Upper lobe of left lung (tissue), 6 donors: ENCODE results near the gene SLC5A4. TPM values are rescaled to one million over a fixed set of nuclear protein-coding genes. Genes with fewer than 3 reads are reported as not detected.
A peak's percentile ranks its signal among the peaks of the same experiment; 100 is the strongest.
"Not testable (repeated sequence)": the region's sequence is repeated elsewhere in the genome, so short reads cannot be mapped to it uniquely, and the experiment has no call there.

Experiments used
- ATAC-seq, 2 donors: fragments of 200-7000 bp; cut with Tn5 transposase; one replicate each; pipeline ENCODE4 v1.9.1; 2022; ENCODE audit warnings: mild to moderate bottlenecking in 2 of 2, moderate library complexity in 2 of 2; ENCODE audit not compliant: low FRiP score in 2 of 2
- DNase-seq, 2 donors: peaks; one replicate each; pipeline ENCODE4 v3.0.0-alpha.2; 2019 to 2020
- H3K27ac ChIP-seq, 4 donors: fragments of 200-600 bp; sonication (generic); one replicate each; pipeline ENCODE4 v1.5.1; 2016 to 2019
- H3K27me3 ChIP-seq, 4 donors: fragments of 200-600 bp; sonication (generic); one replicate each; pipeline ENCODE4 v1.5.1; 2017 to 2019
- H3K36me3 ChIP-seq, 4 donors: fragments of 200-600 bp; sonication (generic); one replicate each; pipeline ENCODE4 v1.5.1; 2016 to 2019
- H3K4me1 ChIP-seq, 4 donors: fragments of 200-600 bp; sonication (generic); one replicate each; pipeline ENCODE4 v1.5.1; 2018 to 2019
- H3K4me3 ChIP-seq, 4 donors: fragments of 200-600 bp; sonication (generic); one replicate each; pipeline ENCODE4 v1.5.1; 2017 to 2019; ENCODE audit warnings: mild to moderate bottlenecking in 2 of 4, moderate library complexity in 1 of 4
- H3K9me3 ChIP-seq, 4 donors: fragments of 200-600 bp; sonication (generic); one replicate each; pipeline ENCODE4 v1.5.1; 2018 to 2019
- CTCF ChIP-seq, 6 experiments: fragments of 450-650 bp in 4 of 6; fragments of 200-600 bp in 2 of 6; sonication (generic) in 2 of 6; IDR thresholded peaks; one replicate each; pipeline ENCODE4 v1.5.1; 2016 to 2019; ENCODE audit warnings: antibody characterized with exemption in 6 of 6
- EP300 ChIP-seq, 4 donors: sonication (generic); formaldehyde crosslinking; IDR thresholded peaks; one replicate each; pipeline ENCODE4 v1.5.1; 2017; ENCODE audit warnings: antibody characterized with exemption in 4 of 4, control low read depth in 2 of 4
- POLR2A ChIP-seq, 4 donors: fragments of 450-650 bp; IDR thresholded peaks; one replicate each; pipeline ENCODE4 v1.5.1; 2016 to 2017; ENCODE audit warnings: antibody characterized with exemption in 4 of 4, mild to moderate bottlenecking in 2 of 4
- POLR2AphosphoS5 ChIP-seq, 2 donors: sonication (generic); formaldehyde crosslinking; IDR thresholded peaks; one replicate each; pipeline ENCODE4 v1.5.1; 2017; ENCODE audit warnings: antibody characterized with exemption in 2 of 2
- WGBS, 2 donors: methylation state at CpG; one replicate each; pipeline ENCODE4 v1.1.5; 2017 to 2018; 5-methylcytosine and 5-hydroxymethylcytosine counted together
- total RNA-seq, 6 donors: library from RNA; depleted of rRNA in 4 of 6; stranded (reverse); fragments of >200 nt in 4 of 6; gene quantifications; one replicate each; pipeline versions ENCODE4 v1.1.0 to v1.2.1, GENCODE V29; 2016 to 2021
- donor health status: DM: no; HTN: no; CAD: no; lungs with moderate emphysema.
- donor health status: DM: no; HTN: yes; CAD: no; lungs with severe emphysema.

Gene SLC5A4
- total RNA-seq, 6 donors from 2014 or later = 0.33 to 6.3 (median 1.2) TPM

GRCh38 chr22:32270641-32271369 lies 15.7 kb upstream of the SLC5A4 start:
- H3K4me1 ChIP-seq = peaks cover 0 to 7% (median 3%) of the 10 kb centered on the region in 4 donors
- peaks cover 0 to 6% (median 0%) of the 10 kb centered on the region in 4 donors for H3K36me3 ChIP-seq
- no peak overlapping the region for H3K27ac ChIP-seq
- ATAC-seq (no peak), DNase-seq (peak in 1 of 2 donors; percentile 68)
- 93 to 95% methylated on average over 3 to 21 of the region's 25 CpGs for WGBS, 2 donors
- TF ChIP-seq POLR2AphosphoS5 (IDR thresholded peaks at IDR 0.05) = no peak
- TF ChIP-seq EP300 (IDR thresholded peaks at IDR 0.05) = no peak
- no peak for TF ChIP-seq CTCF (IDR thresholded peaks at IDR 0.05)
- TF ChIP-seq POLR2A (IDR thresholded peaks at IDR 0.05) = no peak
- H3K4me3 ChIP-seq = no peak overlapping the region
- H3K27me3 ChIP-seq = no peaks in the 10 kb centered on the region
- no peaks in the 10 kb centered on the region for H3K9me3 ChIP-seq

GRCh38 chr22:32269316-32269715 lies 14.2 kb upstream of the SLC5A4 start:
- no peaks in the 10 kb centered on the region for H3K27me3 ChIP-seq
- no peaks in the 10 kb centered on the region for H3K9me3 ChIP-seq
- TF ChIP-seq POLR2AphosphoS5 (IDR thresholded peaks at IDR 0.05) = no peak
- TF ChIP-seq CTCF (IDR thresholded peaks at IDR 0.05) = no peak
- TF ChIP-seq POLR2A (IDR thresholded peaks at IDR 0.05) = no peak
- TF ChIP-seq EP300 (IDR thresholded peaks at IDR 0.05) = no peak
- H3K27ac ChIP-seq = no peak overlapping the region
- H3K36me3 ChIP-seq = peaks cover 0 to 6% (median 0%) of the 10 kb centered on the region in 4 donors
- H3K4me1 ChIP-seq = peaks cover 0 to 8% (median 3%) of the 10 kb centered on the region in 4 donors
- no peak for ATAC-seq
- no peak overlapping the region for H3K4me3 ChIP-seq
- 88 to 93% methylated on average over 15 to 16 of the region's 16 CpGs for WGBS, 2 donors
- DNase-seq = no peak

GRCh38 chr22:32267011-32267410 lies 11.9 kb upstream of the SLC5A4 start:
- Histone ChIP-seq H3K4me3 (no peak overlapping the region), H3K36me3 (peaks cover 0 to 6% (median 0%) of the 10 kb centered on the region in 4 donors), H3K4me1 (peaks cover 0 to 8% (median 3%) of the 10 kb centered on the region in 4 donors), H3K9me3 (no peaks in the 10 kb centered on the region), H3K27me3 (no peaks in the 10 kb centered on the region), H3K27ac (no peak overlapping the region)
- WGBS, 2 donors = 71% methylated on average over 3 of the region's 3 CpGs
- no peak for TF ChIP-seq POLR2AphosphoS5 (IDR thresholded peaks at IDR 0.05)
- TF ChIP-seq CTCF (IDR thresholded peaks at IDR 0.05) = no peak
- TF ChIP-seq EP300 (IDR thresholded peaks at IDR 0.05) = no peak
- no peak for TF ChIP-seq POLR2A (IDR thresholded peaks at IDR 0.05)
- ATAC-seq = no peak
- DNase-seq = no peak

- Histone ChIP-seq H3K27ac (peak overlapping the region in 1 of 4 donors; percentile 17), H3K4me3 (peak overlapping the region in 1 of 4 donors; percentile 16), H3K36me3 (peaks cover 0 to 6% (median 0%) of the 10 kb centered on the region in 4 donors), H3K4me1 (peaks cover 0 to 8% (median 3%) of the 10 kb centered on the region in 4 donors), H3K9me3 (no peaks in the 10 kb centered on the region), H3K27me3 (no peaks in the 10 kb centered on the region)
- WGBS, 2 donors = 28 to 31% methylated on average over 10 of the region's 10 CpGs
- peak; percentile 49 to 81 for ATAC-seq
- DNase-seq = peak in 1 of 2 donors; percentile 64
- peak; percentile 54 to 79 (median 70) for TF ChIP-seq CTCF (IDR thresholded peaks at IDR 0.05)
- TF ChIP-seq POLR2AphosphoS5 (IDR thresholded peaks at IDR 0.05) = no peak
These were observed 11.0 kb upstream of the SLC5A4 start for GRCh38 chr22:32265882-32266767.

GRCh38 chr22:32263678-32264077 lies 8.5 kb upstream of the SLC5A4 start:
- H3K36me3 ChIP-seq, H3K4me3 ChIP-seq, DNase-seq, H3K27ac ChIP-seq, H3K4me1 ChIP-seq, ATAC-seq, H3K27me3 ChIP-seq, H3K9me3 ChIP-seq: not testable (repeated sequence)
- 93 to 96% methylated on average over 4 of the region's 4 CpGs for WGBS, 2 donors
